Glomerular visceral epithelial cell (primary cell): ENCODE results near the gene PSMD13.
"Not testable (repeated sequence)": the region's sequence is repeated elsewhere in the genome, so short reads cannot be mapped to it uniquely, and the experiment has no call there.

ENCODE experiments used
- DNase-seq: peaks from one replicate; pipeline ENCODE4 v3.0.0-alpha.2; 2016; ENCODE audit errors: extremely low spot score

Gene PSMD13

DNA sequence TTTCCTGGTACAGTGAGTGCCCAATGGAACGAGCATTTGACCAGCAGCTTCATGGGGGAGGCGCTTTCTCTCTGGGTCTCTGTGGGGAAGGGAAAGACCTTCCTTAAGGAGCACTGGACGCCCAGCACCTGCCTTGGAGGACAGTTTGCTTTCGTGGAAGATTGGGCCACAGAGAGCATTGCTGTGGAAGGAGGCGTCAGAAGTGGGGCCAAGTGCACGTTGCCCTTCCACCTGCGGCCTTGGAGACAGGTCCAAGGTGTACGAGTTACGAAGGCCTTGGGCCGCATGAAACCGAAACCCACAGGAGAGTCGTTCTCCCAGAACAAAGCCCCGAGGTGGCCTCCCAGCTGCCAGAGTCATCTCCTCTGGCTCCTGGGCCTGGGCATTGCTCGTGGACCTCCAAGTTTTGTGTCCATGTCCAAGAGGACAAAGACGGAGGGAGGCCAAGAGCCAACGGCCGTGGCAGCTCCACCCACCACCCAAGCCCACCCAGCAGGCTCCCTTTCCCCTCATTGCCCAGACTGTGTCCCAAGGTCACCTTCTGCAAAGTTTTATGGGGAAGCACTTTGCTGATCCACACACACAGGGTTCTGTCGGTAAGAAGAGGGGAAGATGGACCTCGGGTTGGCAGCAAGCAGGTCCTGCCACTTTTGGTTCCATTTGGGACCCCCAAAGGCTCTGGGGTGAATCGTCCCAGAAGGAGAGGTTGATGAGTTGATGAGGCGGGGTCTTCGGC is 35.6 kb downstream of the PSMD13 start:
- no peak for DNase-seq

DNA sequence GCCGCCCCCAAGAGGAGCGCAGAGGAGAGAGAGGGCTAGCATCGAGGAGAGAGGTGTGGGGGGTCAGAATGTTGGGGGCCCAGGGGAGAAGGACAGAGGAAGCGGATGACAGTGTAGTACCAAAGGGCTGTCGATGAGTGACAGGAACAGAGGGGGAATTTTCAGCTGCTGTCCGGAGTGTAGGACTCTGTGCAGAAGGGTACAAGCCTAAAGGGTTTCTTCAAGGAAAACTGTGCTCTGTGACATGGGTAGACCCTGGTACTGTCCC is 36.1 kb downstream of the PSMD13 start:
- no peak for DNase-seq

- no peak for DNase-seq
Observed at GRCh38 chr11:276219-276618, 39.4 kb downstream of the PSMD13 start.

- DNase-seq: no peak
Observed at GRCh38 chr11:278001-278951, 41.5 kb downstream of the PSMD13 start, which contains the start of gene NLRP6. Gene NLRP6, plus strand, starts transcription at chr11:278407. Its CDS starts 163 bp downstream, at chr11:278570.

DNA sequence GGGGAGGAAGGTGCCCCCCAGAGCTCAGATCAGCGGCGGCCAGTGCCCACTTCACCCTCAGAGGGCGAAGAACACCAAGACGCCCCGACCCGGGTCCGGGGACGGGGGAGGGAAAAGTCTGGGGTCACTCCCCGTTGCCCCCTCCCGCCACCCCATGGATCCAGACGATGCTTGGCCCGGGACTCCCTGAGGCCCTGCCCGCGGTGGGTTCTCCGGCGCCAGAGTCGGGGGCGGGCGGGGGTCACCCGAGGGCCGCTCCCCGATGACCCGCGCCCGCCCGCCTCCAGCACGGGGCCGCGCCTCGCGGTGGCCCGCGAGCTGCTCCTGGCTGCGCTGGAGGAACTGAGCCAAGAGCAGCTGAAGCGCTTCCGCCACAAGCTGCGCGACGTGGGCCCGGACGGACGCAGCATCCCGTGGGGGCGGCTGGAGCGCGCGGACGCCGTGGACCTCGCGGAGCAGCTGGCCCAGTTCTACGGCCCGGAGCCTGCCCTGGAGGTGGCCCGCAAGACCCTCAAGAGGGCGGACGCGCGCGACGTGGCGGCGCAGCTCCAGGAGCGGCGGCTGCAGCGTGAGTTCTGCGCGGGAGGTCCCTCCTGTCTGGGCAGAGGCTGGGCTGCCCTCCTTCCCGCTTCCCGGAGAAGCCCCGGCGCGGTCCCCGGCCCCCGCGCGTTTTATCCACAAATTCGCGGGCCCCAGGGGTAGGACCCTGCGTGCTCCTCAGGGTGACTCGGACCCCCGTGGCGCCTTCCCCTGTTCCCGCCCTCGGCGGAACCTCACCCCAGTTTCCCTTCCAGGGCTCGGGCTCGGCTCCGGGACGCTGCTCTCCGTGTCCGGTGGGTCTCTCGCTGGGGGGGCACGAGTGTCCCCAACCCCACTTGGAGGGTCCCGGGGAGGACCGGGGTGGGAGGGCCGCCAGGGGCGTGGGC is 42.5 kb downstream of the PSMD13 start:
- no peak for DNase-seq

GRCh38 chr11:279966-280705 is 43.4 kb downstream of the PSMD13 start:
- peak; percentile 24 for DNase-seq

DNA sequence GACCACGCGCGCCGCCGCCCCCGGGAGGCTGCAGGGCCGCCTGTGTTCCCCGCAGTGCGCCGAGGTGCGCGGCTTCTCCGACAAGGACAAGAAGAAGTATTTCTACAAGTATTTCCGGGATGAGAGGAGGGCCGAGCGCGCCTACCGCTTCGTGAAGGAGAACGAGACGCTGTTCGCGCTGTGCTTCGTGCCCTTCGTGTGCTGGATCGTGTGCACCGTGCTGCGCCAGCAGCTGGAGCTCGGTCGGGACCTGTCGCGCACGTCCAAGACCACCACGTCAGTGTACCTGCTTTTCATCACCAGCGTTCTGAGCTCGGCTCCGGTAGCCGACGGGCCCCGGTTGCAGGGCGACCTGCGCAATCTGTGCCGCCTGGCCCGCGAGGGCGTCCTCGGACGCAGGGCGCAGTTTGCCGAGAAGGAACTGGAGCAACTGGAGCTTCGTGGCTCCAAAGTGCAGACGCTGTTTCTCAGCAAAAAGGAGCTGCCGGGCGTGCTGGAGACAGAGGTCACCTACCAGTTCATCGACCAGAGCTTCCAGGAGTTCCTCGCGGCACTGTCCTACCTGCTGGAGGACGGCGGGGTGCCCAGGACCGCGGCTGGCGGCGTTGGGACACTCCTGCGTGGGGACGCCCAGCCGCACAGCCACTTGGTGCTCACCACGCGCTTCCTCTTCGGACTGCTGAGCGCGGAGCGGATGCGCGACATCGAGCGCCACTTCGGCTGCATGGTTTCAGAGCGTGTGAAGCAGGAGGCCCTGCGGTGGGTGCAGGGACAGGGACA is 44.1 kb downstream of the PSMD13 start:
- DNase-seq: no peak

GRCh38 chr11:281486-282161 is 44.8 kb downstream of the PSMD13 start:
- no peak for DNase-seq

GRCh38 chr11:282171-282570 is 45.4 kb downstream of the PSMD13 start:
- no peak for DNase-seq

- DNase-seq: no peak
Observed at GRCh38 chr11:282630-283360, 46.0 kb downstream of the PSMD13 start.

- DNase-seq: no peak
Observed at GRCh38 chr11:283405-284104, 46.8 kb downstream of the PSMD13 start.

- no peak for DNase-seq
Observed at GRCh38 chr11:284105-285020, 47.6 kb downstream of the PSMD13 start.

DNA sequence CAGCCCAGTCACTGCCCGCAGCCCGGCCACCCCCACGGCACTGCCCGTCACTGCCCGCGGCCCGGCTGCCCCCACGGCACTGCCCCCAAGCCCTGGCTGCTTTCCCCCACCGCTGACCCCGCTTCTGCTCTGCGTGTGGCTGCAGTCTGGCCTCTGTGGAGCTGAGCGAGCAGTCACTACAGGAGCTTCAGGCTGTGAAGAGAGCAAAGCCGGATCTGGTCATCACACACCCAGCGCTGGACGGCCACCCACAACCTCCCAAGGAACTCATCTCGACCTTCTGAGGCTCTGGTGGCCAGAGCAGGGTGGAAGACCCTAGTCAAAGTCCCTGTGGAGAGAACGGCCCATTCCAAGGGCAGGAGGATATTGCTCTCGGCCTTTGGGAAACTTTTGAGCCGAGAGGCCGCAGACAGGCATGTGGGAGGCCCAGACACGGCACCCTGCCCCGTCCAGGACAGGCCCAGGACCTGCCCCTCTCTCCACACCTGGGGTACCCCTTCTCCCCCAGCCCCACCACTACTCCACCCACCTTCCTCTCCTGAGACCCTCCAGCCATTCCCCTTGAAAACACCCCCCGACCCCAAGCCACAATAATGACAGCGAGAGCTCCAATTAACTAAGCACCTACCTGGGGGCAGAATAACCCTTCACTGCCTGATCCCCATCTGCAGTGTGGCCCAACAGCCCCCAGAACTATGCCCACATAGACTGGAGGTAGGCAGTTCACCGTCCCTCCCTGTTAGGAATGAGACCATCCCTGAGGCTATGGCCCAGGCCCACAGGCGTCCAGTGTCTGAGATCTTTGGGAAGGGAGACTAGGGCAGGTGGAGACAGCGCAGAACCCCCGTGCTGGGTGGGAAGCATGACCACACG is 48.5 kb downstream of the PSMD13 start:
- no peak for DNase-seq

DNA sequence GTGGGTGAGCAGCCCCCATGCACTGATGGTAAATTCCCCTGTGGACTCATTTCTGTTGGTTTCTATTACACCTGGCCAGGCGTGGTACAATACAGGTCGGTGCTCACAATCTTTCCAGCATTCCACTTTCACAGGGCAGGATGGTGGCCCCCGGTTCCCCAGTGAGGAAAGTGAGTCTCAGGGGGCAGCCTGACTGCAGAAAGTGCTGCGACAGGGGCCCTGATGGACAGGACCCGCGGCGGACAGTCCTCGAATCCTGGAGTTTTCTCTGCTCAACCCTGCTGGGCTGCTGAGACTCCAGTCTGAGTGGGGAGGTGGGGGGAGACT is 49.1 kb downstream of the PSMD13 start:
- no peak for DNase-seq

DNA sequence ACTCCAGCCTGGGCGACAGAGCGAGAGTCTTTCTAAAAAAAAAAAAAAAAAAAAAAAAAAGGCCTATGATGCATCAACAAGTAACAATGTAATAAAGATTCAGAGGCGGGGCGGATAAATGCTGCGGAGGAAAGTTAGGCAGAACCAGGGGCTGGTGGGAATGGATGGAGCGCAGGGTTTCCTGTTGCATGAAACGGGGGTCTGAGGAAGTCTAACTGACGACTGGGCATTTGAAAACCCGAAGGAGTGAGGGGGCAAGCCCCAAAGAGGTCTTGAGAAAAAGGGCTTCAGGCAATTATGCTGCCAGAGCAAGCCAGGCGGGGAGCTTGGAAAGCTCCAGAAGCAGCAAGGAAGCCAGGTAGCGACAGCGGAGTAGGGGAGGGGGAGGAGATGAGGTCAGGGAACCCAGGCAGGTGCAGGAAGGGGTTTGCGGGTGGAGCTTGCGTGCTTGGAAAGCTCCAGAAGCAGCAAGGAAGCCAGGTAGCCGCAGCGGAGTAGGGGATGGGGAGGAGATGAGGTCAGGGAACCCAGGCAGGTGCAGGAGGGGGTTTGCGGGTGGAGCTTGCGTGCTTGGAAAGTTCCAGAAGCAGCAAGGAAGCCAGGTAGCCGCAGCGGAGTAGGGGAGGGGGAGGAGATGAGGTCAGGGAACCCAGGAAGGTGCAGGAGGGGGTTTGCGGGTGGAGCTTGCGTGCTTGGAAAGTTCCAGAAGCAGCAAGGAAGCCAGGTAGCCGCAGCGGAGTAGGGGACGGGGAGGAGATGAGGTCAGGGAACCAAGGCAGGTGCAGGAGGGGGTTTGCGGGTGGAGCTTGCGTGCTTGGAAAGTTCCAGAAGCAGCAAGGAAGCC is 50.4 kb downstream of the PSMD13 start:
- DNase-seq: not testable (repeated sequence)
